Bronchial smooth muscle cell (primary cell): ENCODE data around the gene SDHB. TPM values are rescaled to one million over a fixed set of nuclear protein-coding genes. Genes with fewer than 3 reads are reported as not detected.

Experiments
- total RNA-seq: library from RNA; depleted of rRNA; stranded (reverse); fragments of >200 nt; gene quantifications from 2 replicates; pipeline ENCODE4 v1.2.1, GENCODE V29; 2014

SDHB gene
- total RNA-seq = 122 and 134 TPM in 2 replicates

DNA sequence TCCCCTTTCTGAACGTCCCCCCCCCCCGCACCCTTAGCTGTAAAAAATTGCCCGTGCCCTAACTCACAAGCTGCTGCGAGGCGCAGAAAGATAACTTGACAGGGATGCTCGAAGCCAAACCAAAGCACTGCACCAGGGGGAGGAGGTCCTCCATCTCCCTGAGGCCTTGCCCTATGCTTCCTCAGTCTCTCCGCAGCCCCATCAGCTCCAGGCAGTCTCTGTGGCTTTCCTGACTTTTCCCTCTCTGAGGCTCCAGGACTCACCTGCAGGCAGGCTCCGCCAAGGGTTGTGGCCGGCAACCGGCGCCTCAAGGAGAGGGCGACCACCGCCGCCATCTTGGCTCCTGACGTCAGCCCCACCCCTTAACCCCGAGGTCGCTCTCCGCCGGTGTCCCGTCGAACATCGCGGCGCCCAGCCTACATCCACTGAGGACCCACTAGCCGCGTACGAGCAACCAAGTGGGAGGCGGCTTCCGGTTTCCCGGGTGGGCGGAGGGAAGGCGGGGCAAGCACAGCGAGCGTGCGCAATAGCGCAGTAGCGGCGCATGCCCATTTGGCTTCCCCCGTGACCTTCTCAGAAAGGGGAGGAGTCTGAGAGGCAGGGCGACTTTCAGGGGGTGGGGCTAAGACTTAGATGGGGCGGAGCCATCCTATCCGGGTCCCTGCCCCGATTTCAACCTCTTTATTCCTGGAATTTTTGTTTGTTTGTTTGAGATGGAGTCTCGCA is at the start of gene SDHB:
TSS of gene SDHB (minus strand) at position 348 of the 726 bp plus-strand sequence. CDS start at position 335, 13 bp downstream.

GRCh38 chr1:17011439-17012307 is 42.2 kb downstream of the SDHB start, which contains the start of gene ATP13A2:
TSS of gene ATP13A2 (minus strand) at chr1:17011928. CDS start at chr1:17011738, 190 bp downstream.

DNA sequence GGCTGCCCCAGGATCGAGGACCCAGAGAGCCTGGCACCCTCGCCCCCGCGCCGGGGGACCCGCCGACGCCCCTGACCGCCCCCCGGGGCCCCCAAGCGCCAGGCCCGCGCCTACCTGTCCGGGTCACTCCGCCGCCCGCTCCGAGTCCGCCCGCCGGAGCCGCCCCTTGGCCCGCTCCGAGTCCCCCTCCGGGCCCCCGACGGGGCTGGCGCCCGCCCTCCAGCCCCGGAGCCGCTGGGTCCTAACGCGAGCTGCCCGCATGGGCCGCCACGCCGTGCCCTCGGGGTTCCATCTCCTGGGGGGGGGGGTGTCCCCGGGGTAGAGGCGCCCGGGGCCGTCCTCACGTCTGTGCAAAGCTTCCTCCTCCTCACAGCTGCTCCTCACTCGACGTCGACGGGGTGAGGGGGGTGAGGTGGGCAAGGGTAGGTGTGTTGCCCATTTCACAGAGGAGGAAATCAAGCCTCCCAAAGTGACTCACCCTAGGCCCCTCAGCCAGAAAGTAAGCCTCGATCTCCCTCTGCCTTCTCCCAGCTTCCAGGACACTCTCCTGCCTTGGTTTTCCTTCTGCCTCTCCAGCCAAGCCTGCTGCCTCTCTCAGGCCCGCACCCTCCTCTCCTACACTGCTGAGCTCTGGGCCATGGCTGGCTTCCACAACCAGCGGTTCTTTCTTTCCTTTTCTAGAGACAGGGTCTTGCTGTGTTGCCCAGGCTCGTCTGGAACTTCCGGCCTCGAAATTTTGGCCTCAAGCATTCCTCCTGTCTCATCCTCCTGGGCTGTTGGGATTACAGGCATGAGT is 73.2 kb downstream of the SDHB start, which contains the start of gene MFAP2:
TSS of gene MFAP2 (minus strand) at position 148 of the 796 bp plus-strand sequence. CDS start 2,347 bp downstream, outside the sequence.

Other genes with a start within 250 kb of the SDHB start
- 2,114 and 10,807 TPM in 2 replicates for gene RNU1-2, start 158.1 kb downstream of the SDHB start, total RNA-seq
- 16.5 and 36.1 TPM in 2 replicates for gene CROCC, start 132.1 kb downstream of the SDHB start, total RNA-seq
- 16.1 and 22.1 TPM in 2 replicates for gene MFAP2, start 73.4 kb downstream of the SDHB start, total RNA-seq
- 9.0 and 12.3 TPM in 2 replicates for gene ATP13A2, start 42.1 kb downstream of the SDHB start, total RNA-seq
- 0.09 TPM in 1 of 2 replicates, not detected in the other for gene PADI2, start 65.4 kb upstream of the SDHB start, total RNA-seq
- gene PADI1, start 151.1 kb upstream of the SDHB start, total RNA-seq = 0.09 TPM in 1 of 2 replicates, not detected in the other
- gene PADI3, start 195.1 kb upstream of the SDHB start, total RNA-seq = not detected in 2 replicates